Activated naive CD4-positive, alpha-beta T cell treated with anti-CD3 and anti-CD28 coated beads, Interleukin-2, amount 50 U/mL, for 16 hours (primary cell): Measurements from ENCODE around the gene SNX6.
"Not testable (repeated sequence)": the region's sequence is repeated elsewhere in the genome, so short reads cannot be mapped to it uniquely, and the experiment has no call there.

ENCODE experiments used
- DNase-seq: peaks from one replicate; pipeline ENCODE4 v3.0.0-alpha.2; 2020

The SNX6 gene

DNA sequence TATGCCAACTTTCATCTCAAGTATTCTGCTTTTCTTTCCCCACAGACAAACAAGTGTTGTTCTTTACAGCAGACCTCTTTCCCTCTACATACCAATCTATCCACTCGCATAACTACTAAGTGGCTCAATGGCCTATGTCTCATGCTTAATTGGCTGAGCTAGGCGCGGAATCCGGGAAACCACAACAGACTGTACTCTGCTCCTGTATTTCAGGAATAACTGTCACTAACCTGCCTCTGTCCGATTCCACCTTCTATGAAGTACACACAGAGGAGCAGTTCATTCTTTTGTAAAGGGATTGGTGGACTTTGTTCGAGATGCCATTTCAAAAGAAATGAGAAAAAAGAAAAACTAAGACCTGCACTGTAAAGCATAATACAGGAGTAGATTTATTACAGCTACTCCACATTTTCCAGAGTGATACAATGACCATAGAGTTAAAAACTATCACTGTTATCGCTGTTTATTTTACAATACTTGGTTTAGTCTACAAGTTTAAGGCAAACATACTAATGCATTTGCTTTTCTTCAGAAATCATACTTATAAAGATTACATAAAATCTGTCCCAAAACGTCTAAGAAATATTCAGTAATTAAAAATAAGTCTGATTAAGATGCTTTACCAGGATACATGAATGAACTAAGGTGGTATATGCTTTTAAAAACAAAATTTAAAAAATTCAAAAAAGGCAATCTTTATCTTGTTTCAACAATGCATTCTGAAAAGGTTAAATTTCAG lies 67.7 kb downstream of the SNX6 start:
- DNase-seq = not testable (repeated sequence)

DNA sequence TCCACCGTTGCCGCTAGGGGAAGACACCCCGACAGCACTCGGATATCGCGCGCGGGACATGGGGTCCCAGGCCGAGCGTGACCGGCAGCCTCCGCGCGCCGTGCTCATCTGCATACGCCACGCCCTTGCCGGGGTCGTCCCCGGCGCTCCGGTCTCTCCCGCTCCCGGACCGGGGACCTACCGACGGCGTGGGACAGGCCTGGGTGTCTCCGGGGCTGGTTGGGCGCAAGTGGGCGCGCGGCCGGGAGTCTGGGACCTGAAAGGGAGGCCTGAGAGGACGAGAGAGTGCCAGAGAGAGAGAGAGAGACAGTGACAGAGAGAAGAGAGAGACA lies 73.5 kb downstream of the SNX6 start:
- not testable (repeated sequence) for DNase-seq

DNA sequence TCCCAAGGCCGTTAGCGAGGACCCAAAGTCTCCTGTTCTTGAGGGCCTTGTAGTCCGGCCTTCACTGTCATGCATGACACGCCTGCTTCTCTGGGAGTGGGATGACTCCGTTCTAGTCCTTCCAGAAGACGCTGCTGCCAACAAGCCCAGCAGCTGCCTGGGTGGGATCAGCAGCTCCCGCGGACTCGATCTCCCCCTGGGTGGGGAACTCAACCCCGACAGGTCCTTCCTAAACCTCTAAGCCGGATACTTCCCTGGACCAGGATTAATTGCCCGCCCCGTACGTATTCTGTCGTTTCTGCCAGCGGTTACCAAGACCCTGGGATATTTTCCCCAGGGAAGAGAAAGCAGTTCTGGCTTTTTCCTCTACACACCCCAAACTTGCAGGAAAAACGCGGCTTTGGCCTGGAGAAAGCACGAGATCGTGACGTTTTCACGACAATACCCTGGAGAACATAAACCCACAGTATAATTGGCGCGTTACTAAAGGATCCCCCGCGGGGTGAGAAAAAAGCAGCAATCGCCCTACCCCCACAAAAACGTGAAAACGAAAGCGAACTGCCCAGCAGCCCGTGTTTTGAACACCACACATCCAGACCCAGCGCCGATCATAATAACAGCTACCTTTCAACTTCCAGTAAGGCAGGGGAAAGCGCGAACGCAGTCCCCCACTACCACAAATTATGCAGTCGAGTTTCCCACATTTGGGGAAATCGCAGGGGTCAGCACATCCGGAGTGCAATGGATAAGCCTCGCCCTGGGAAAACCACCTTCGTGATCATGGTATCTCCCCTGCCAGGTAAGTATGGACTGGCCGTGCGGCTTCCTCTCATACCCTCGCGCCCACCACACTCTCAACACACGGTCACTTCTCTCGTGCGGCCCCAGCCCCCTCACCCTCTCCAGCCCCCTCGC lies 74.1 kb downstream of the SNX6 start:
- DNase-seq = not testable (repeated sequence)

DNA sequence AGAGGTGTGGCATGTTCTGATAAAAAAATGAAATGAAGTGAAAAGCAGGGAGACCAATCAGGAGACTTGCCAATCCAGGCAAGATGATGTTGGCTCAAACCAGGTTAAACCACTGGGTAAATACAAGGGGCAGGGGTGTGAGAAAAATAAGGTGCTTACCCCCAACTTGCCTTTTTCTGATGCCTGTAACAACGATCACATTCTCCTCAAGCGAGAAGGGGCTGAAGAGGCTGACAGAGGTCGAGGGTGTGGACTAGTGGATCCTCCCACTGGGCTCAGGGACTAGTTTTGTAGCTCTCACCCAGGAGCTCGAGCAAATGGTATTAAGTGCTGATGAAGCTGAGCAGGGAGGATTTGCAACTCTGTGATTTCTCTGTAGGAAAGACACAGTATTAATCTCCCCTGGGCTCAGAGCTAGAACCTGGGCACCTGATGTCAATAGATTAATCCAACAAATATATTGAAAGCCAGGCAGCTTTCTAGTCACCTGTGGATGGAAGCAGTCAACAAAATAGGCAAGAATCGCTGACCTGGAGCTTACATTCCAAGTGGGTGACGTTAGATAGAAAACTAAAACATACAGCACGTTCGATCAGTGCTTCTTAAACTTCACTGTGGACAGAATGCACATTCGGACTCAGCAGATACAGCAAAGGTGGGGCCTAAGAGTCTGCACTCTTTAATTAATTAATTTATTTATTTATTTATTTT lies 75.3 kb downstream of the SNX6 start:
- DNase-seq = no peak

DNA sequence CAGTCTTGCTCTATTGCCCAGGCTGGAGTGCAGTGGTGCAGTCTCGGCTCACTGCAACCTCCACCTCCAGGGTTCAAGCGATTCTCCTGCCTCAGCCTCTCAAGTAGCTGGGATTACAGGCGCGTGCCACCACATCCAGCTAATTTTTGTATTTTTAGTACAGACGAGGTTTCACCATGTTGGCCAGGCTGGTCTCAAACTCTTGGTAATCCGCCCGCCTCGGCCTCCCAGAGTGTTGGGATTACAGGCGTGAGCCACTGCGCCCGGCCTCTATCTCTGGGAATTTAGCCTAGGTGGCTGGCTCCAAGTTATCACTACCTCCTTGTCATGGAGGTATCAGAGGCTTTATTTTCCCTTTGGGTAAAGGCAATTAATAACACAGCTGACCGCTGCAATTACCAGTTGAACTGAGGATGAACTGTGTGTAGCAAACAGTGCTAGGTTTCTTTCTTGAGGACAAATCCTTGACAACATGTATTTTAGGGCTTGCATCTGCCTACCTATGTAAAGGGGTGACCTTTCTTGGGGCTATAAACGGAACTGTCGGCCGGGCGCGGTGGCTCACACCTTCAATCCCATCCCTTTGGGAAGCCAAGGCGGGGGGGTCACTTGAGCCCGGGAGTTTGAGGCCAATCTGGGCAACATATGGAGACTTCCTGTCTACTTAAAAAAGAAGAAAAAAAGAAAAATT lies 80.5 kb downstream of the SNX6 start:
- DNase-seq = not testable (repeated sequence)

DNA sequence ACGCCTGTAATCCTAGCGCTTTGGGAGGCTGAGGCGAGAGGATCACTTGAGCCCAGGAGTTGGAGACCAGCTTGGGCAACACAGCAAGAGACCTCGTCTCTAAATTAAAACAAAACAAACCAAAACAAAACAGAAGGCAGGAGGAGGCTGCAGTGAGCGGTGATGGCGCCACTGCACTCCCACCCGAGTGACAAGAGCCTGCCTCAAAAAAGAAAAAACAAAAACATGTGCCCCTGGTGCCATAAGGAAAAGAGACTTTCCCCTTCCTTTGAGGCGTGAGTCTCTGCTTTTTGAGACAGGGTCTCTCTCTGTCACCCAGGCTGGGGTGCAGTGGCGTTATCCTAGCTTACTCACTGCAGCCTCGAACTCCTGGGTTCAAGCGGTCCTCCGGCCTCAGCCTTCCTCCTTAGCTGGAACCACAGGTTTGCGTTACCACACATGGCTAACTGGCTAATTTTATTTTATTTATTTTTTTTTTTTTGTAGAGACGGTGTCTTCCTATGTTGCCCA lies 81.4 kb downstream of the SNX6 start:
- DNase-seq = no peak

DNA sequence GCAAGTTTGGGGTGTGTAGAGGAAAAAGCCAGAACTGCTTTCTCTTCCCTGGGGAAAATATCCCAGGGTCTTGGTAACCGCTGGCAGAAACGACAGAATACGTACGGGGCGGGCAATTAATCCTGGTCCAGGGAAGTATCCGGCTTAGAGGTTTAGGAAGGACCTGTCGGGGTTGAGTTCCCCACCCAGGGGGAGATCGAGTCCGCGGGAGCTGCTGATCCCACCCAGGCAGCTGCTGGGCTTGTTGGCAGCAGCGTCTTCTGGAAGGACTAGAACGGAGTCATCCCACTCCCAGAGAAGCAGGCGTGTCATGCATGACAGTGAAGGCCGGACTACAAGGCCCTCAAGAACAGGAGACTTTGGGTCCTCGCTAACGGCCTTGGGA lies 82.8 kb downstream of the SNX6 start:
- DNase-seq = not testable (repeated sequence)

DNA sequence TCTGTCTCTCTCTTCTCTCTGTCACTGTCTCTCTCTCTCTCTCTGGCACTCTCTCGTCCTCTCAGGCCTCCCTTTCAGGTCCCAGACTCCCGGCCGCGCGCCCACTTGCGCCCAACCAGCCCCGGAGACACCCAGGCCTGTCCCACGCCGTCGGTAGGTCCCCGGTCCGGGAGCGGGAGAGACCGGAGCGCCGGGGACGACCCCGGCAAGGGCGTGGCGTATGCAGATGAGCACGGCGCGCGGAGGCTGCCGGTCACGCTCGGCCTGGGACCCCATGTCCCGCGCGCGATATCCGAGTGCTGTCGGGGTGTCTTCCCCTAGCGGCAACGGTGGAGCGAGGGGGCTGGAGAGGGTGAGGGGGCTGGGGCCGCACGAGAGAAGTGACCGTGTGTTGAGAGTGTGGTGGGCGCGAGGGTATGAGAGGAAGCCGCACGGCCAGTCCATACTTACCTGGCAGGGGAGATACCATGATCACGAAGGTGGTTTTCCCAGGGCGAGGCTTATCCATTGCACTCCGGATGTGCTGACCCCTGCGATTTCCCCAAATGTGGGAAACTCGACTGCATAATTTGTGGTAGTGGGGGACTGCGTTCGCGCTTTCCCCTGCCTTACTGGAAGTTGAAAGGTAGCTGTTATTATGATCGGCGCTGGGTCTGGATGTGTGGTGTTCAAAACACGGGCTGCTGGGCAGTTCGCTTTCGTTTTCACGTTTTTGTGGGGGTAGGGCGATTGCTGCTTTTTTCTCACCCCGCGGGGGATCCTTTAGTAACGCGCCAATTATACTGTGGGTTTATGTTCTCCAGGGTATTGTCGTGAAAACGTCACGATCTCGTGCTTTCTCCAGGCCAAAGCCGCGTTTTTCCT lies 83.4 kb downstream of the SNX6 start:
- not testable (repeated sequence) for DNase-seq

DNA sequence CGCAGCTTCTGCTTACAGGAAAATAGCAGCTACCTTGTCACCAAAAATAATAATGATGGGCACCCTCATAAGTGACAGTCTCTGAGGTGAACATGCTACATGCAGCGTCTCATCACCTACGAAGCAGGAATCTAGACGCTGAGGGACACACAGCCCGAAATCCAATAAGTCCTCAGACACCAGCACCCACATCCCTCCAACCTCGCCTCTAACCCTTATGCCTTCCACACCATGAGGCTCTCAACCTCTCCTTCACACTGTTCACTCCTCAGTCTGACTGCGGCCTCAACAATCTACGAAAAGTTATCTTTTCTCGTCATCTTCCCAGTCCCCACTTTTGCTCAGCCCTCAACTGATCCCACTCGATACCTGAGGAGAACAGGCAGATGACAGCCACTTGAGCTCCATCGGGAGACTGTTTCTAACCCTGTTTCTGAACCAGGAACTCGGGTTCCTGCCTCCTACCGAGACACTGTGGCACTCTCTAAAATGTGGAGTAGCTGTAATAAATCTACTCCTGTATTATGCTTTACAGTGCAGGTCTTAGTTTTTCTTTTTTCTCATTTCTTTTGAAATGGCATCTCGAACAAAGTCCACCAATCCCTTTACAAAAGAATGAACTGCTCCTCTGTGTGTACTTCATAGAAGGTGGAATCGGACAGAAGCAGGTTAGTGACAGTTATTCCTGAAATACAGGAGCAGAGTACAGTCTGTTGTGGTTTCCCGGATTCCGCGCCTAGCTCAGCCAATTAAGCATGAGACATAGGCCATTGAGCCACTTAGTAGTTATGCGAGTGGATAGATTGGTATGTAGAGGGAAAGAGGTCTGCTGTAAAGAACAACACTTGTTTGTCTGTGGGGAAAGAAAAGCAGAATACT lies 89.5 kb downstream of the SNX6 start:
- not testable (repeated sequence) for DNase-seq

DNA sequence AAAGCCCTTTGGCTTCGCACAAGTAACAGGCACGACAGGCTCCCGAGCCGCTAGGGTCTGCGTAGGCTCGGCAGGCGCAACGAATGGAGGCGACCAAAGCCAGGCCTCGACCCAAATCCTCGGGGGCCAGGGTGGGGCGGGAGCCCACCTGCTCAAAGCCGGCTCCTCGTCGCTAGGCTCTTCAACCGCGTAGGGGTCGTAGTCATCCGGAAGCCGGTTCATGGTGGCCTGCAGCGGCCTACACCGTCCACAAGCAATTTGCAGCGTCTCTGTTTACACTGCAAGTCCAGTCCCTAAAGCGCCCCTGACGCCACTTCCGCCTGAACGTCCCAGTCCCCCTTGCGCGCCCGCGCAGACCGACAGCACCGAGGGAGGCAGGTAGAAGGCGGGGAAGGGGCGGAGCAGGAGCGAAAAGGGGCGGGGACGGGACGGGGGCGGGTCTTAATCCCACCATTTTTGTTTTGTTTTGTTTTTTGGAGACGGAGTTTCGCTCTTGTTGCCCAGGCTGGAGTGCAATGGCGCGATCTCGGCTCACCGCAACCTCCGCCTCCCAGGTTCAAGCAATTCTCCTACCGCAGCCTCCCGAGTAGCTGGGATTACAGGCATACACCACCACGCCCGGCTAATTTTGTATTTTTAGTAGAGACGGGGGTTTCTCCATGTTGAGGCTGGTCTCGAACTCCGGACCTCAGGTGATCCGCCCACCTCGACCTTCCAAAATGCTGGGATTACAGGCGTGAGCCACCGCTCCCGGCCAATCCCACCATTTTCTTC lies 90.4 kb downstream of the SNX6 start, which contains the start of gene EAPP:
EAPP (minus strand) TSS at position 295 of the 774 bp plus-strand sequence; CDS start at position 222, 73 bp downstream.
- DNase-seq = peak; percentile 93

DNA sequence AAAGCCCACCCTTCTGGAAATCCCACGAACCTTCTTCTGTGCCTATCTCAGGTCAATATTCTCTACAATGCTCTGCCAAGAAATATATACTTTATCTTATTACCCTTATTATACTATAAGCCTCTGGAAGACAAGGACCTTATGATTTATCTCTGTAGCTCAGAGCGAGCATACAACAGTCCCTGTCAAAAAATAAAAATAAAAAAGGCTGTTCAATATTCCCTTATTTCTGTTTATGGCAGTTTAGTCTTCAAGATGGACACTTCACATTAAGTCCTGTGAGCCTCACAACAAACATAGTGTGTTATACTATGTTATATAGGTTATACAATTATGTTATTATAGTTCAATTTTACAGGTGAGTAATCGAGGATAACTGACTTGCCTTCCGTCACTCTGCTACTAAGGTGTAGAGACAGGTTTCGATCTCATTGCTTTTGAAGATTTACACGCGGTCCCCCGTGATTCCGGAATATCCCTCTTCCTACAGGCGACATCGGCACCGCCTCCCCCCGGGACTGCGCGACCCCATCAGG lies 91.0 kb downstream of the SNX6 start:
- DNase-seq = no peak

DNA sequence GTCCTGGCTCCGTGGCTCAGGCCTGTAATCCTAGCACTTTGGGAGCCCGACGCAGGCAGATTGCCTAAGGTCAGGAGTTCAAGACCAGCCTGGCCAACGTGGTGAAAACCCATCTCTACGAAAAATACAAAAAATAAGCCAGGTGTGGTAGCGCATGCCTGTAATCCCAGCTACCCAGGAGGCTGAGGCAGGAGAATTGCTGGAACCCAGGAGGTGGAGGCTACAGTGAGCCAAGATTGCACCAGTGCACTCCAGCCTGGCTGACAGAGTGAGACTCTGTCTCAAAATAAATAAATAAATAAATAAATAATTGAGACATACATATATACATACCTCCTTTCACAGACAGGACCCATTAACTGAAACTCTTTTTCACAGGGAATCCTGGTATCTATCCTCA lies 91.9 kb downstream of the SNX6 start:
- DNase-seq = not testable (repeated sequence)

DNA sequence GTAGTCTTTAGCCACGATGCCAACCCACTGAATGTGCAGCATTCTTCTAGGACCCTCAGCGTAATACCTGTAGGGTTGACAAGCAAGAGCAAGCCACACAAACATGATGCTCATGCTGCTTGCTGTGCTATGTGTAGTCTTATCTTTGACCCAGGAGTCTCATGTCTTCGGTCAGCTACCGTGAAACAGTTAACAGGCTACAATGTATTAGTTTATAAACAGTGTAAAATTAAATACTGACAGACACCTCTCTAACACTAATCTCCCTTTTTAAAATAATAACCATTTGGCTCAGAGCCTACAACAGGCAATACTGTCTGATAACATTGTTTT lies 92.3 kb downstream of the SNX6 start:
- DNase-seq = no peak

DNA sequence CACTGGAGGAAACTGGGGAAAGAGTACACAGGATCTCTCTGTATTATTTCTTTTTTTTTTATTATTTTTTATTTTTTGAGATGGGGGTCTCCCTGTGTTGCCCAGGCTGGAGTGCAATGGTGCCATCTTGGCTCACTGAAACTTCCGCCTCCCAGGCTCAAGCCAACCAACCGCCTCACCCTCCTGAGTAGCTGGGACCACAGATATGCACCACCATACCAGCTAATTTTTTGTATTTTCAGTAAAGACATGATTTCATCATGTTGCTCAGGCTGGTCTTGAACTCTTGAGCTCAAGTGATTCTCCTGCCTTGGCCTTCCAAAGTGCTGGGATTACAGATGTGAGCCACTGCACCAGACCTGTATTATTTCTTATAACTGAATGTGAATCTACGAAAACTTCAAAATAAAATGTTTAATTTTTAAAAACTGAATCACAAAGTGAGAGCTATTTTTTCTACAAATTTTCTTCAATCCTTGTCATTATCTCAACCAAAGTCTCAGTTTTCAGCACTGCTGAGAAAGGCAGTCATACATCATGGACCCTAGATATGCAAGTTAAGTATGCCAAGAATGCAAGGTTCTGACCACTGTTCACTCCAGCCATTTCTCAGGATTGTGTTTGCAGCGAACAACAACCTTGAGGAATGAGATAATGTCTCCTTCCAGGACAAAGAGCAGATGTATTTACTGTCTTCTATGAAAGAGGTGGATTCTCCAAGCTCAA lies 92.8 kb downstream of the SNX6 start:
- DNase-seq = no peak

DNA sequence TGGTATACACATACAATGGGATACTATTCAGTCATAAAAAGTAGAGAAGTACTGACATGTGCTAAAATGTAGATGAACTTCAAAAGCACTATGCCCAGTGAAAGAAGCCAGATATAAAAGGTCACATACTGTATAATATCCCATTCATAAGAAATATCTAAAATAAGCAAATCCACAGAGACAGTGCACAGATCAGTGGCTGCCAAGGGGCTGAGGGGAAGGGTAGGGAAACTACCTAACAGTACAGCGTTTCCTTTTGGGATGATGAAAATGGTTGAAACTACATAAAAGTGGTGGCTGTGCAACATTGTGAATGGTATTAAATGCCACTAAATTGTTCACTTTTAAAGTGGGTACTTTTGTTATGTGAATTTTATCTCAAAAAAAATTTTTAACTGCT lies 102.4 kb downstream of the SNX6 start:
- DNase-seq = no peak

DNA sequence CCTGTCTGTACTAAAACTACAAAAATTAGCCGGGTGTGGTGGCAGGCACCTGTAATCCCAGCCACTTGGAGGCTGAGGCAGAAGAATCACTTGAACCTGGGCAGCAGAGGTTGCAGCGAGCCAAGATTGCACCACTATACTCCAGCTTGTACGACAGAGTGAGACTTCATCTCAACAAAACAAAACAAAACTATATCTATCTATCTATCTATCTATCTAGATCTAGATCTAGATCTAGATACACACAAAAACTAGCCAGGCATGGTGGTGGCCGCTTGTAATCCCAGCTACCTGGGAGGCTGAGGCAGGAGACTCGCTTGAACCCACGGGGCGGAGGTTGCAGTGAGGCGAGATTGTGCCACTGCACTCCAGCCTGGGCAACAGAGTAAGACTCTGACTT lies 105.7 kb downstream of the SNX6 start:
- DNase-seq = not testable (repeated sequence)

DNA sequence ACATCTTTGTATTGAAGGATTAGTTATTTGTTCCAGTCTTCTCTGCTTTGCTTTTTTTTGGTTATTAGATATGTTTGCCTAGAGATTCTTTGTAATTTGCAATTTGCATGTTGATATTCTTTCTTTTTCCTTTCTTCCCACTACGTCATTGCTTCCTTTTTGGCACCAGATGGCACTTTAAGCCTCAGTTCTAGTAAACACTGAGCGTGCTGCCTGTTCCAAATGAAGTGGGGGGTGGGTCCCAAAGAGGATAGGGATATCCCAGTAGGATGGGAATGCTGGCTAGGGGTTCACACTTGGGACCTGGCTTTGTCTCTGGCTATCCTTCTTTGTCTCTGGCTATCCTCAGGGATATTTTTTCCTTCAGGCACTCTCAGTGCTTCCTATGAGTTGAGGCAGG lies 107.5 kb downstream of the SNX6 start:
- DNase-seq = no peak

DNA sequence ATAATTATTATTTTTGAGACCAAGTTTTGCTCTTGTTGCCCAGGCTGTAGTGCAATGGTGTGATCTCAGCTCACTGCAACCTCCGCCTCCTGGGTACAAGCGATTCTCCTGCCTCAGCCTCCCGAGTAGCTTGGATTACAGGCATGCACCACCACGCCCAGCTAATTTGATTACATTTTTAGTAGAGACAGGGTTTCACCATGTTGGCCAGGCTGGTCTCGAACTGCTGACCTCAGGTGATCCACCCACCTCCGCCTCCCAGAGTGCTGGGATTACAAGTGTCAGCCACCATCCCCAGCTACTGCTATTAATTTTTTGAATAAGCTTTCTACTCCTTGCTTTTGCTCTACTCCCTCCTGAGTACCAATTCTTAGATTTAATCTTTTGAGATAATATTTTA lies 108.9 kb downstream of the SNX6 start:
- not testable (repeated sequence) for DNase-seq
